ENCODE measurements around the gene PTPRO.

The PTPRO gene

DNA sequence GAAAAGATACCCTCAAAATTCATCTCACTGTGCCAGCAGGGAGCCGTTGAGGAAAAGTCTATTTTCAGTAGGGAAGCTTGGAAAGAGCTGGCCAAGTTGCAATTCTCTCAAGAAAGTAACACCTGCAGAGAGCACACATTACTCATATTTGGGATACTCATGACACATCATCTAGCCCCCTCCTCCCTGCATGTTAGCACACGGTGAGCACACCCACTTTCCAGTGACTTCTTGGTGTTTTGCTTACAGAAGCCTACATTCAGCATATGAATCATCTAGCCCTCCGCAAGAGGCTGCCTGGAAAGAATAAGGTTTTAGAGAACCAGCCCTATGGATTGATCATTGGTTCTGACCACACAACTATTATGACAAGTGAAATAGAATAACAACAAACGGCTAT lies 124.5 kb downstream of the PTPRO start:
- Mint-ChIP-seq H3K36me3 (ENCODE audit: low read depth) (peaks cover 3% of the 10 kb centered on the region), H3K4me3 (no peak overlapping the region), H3K27me3 (ENCODE audit: low read depth) (no peaks in the 10 kb centered on the region), H3K27ac (no peak overlapping the region), H3K9me3 (no peaks in the 10 kb centered on the region), H3K4me1 (no peaks in the 10 kb centered on the region)
- TF ChIP-seq, protein P1, sequence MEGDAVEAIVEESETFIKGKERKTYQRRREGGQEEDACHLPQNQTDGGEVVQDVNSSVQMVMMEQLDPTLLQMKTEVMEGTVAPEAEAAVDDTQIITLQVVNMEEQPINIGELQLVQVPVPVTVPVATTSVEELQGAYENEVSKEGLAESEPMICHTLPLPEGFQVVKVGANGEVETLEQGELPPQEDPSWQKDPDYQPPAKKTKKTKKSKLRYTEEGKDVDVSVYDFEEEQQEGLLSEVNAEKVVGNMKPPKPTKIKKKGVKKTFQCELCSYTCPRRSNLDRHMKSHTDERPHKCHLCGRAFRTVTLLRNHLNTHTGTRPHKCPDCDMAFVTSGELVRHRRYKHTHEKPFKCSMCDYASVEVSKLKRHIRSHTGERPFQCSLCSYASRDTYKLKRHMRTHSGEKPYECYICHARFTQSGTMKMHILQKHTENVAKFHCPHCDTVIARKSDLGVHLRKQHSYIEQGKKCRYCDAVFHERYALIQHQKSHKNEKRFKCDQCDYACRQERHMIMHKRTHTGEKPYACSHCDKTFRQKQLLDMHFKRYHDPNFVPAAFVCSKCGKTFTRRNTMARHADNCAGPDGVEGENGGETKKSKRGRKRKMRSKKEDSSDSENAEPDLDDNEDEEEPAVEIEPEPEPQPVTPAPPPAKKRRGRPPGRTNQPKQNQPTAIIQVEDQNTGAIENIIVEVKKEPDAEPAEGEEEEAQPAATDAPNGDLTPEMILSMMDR (IDR thresholded peaks at IDR 0.05; ENCODE audit: unreplicated experiment in 3 of 3), result no peak

DNA sequence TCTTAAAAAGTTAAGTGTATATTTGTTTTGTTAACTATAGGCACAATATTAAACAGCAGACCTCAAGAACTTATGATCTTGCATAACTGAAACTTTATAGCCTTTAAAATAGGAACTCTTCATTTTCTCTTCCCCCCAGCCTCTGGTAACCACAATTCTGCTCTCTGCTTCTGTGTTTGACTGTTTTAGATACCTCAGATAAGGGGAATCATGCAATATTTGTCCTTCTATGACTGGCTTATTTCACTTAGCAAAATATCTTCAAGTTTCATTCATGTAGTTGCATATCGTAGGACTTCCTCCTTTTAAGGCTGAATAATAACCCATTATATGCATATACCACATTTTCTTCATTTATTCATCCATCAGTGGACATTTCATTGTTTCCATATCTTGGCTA lies 131.3 kb downstream of the PTPRO start:
- Mint-ChIP-seq H3K4me1 (no peaks in the 10 kb centered on the region), H3K27ac (no peak overlapping the region), H3K9me3 (peaks cover 13% of the 10 kb centered on the region), H3K27me3 (ENCODE audit: low read depth) (no peaks in the 10 kb centered on the region), H3K36me3 (ENCODE audit: low read depth) (peaks cover 32% of the 10 kb centered on the region), H3K4me3 (no peak overlapping the region)
- TF ChIP-seq, protein P1 (IDR thresholded peaks at IDR 0.05; ENCODE audit: unreplicated experiment in 3 of 3), result no peak

DNA sequence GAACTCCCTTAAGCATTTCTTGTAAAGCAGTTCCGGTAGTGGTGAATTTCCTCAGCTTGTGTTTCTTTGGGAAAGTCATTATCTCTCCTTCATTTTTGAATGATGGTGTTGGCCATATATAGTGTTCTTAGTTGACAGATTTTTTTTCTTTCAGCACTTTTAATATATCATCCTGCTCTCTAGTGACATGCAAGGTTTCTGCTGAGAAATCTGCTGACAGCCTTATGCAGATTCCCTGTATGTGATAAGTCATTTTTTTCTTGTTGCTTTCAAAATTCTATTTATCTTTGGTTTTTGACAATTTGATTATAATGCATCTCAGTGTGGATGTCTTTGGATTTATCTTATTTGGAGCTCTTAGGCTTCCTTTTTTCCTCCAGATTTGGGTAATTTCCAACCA lies 135.7 kb downstream of the PTPRO start:
- Mint-ChIP-seq H3K36me3 (ENCODE audit: low read depth) (peaks cover 39% of the 10 kb centered on the region), H3K9me3 (peaks cover 22% of the 10 kb centered on the region), H3K4me3 (no peak overlapping the region), H3K27me3 (ENCODE audit: low read depth) (no peaks in the 10 kb centered on the region), H3K27ac (no peak overlapping the region), H3K4me1 (no peaks in the 10 kb centered on the region)
- TF ChIP-seq, protein P1 (IDR thresholded peaks at IDR 0.05; ENCODE audit: unreplicated experiment in 3 of 3), result no peak

DNA sequence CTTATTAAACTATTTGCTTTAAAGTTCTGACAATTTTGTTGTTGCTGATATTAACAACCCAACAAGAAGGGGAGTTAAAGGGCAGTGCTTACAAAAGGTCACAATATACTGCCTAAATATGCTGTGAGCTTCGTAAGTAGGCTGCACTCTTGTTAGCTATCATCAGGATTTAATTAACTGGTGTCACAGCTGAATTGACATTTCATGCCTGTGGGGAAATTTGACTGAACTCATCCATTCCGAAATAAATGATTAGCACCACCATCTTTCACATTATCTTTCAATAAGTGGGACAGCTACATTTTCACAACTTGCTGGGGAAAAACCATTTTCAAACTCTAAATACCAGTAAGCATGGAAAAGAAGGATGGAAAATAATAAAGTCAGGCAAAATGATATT lies 146.6 kb downstream of the PTPRO start:
- H3K27ac Mint-ChIP-seq, result peak overlapping the region in 2 of 3 experiments; percentile 7 to 72
- H3K4me3 Mint-ChIP-seq, result no peak overlapping the region
- no peaks in the 10 kb centered on the region for H3K36me3 Mint-ChIP-seq (ENCODE audit: low read depth)
- no peaks in the 10 kb centered on the region for H3K9me3 Mint-ChIP-seq
- TF ChIP-seq, protein P1 (IDR thresholded peaks at IDR 0.05; ENCODE audit: unreplicated experiment in 3 of 3), result no peak
- no peaks in the 10 kb centered on the region for H3K27me3 Mint-ChIP-seq (ENCODE audit: low read depth)
- no peaks in the 10 kb centered on the region for H3K4me1 Mint-ChIP-seq

DNA sequence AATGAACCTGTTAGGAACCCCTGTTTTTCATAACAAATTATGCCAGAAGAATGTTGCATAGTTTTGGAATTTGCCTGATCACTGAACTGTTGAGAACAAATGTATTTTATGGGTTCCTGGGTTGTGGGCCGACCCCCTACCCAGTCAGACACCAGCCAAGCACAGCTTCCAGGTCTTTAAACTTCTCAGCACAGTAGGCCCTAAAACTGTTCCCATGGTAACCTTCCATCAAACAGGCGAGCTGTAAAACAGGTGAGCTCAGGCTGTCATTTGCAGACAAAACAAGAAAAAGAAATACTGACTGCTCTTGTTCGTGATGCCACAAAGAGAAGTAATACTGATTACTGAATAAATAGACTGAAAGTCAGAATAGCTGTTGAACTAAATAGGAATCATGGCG lies 147.0 kb downstream of the PTPRO start:
- Mint-ChIP-seq H3K4me1 (no peaks in the 10 kb centered on the region), H3K27me3 (ENCODE audit: low read depth) (no peaks in the 10 kb centered on the region), H3K9me3 (no peaks in the 10 kb centered on the region), H3K4me3 (no peak overlapping the region), H3K27ac (peak overlapping the region in 2 of 3 experiments; percentile 7 to 41), H3K36me3 (ENCODE audit: low read depth) (no peaks in the 10 kb centered on the region)
- TF ChIP-seq, protein P1 (IDR thresholded peaks at IDR 0.05; ENCODE audit: unreplicated experiment in 3 of 3), result no peak

DNA sequence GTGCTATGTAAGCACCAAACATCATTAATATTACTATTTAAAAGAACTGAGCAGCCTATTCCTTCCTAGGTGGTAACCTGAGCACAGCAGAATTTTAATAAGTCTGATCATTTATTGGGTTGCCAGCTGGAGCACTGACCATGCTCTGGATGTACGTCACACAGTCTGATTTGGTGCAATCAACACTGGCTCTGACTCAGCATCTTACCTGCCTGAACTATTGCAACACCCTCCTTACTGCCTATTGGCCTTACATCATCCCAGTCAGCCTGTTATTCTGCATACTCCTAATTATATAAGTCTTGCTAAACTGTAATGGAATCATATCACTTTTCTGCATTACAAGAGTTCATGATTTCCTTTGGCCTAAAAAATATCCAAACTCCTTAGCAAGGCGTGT lies 149.7 kb downstream of the PTPRO start:
- H3K27ac Mint-ChIP-seq, result peak overlapping the region in 1 of 3 experiments; percentile 22
- H3K27me3 Mint-ChIP-seq (ENCODE audit: low read depth), result peaks cover 4% of the 10 kb centered on the region
- H3K36me3 Mint-ChIP-seq (ENCODE audit: low read depth), result peaks cover 5% of the 10 kb centered on the region
- H3K9me3 Mint-ChIP-seq, result peaks cover 4% of the 10 kb centered on the region
- no peaks in the 10 kb centered on the region for H3K4me1 Mint-ChIP-seq
- no peak overlapping the region for H3K4me3 Mint-ChIP-seq
- TF ChIP-seq, protein P1 (IDR thresholded peaks at IDR 0.05; ENCODE audit: unreplicated experiment in 3 of 3), result no peak
